ENCODE results near the gene ABCA2.
"Not testable (repeated sequence)": the region's sequence is repeated elsewhere in the genome, so short reads cannot be mapped to it uniquely, and the experiment has no call there.

ABCA2 gene

DNA sequence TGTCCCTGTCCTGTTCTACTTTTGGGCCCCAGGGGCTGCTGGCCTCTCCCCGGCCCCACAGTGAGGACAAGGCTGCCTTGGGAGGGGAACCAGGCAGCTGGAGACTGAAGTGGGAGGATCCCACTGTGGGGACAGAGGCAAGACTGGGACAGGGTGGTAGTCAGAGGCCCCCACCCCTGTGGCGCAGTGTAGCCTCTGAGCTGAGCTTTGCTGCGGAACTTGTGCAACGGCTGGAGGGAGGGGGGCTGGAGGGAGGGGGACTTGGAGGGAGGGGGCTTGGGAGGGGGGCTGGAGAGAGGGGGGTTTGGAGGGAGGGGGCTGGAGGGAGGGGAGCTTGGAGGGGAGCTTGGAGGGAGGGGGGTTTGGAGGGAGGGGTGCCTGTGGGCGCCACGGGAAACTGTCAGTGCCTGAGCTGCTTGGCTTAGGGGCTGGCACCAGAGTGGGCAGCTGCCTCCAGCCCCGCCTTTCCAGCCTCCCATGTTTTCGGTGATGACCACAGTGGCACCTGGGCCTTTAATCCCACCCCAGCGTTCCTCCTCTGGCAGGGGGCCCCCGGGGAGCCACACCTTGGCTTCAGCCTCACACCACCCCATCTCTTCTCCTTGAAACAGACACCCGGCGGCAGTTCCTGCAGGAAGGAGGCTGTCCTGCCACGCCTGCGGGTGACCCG is 6.1 kb upstream of the ABCA2 start:
- H3K27me3 ChIP-seq (replicated peaks; ENCODE audit: control insufficient read depth, insufficient read depth, low read length) = no peaks in the 10 kb centered on the region
- DNase-seq (ENCODE audit: extremely low read depth, insufficient read length) = no peak
- peak overlapping the region; percentile 51 for H3K4me3 ChIP-seq (replicated peaks; ENCODE audit: low read depth, low read length)
- H3K36me3 ChIP-seq (ENCODE audit: control insufficient read depth, insufficient read depth, low read length) = no peaks in the 10 kb centered on the region
- TF ChIP-seq, protein P1, sequence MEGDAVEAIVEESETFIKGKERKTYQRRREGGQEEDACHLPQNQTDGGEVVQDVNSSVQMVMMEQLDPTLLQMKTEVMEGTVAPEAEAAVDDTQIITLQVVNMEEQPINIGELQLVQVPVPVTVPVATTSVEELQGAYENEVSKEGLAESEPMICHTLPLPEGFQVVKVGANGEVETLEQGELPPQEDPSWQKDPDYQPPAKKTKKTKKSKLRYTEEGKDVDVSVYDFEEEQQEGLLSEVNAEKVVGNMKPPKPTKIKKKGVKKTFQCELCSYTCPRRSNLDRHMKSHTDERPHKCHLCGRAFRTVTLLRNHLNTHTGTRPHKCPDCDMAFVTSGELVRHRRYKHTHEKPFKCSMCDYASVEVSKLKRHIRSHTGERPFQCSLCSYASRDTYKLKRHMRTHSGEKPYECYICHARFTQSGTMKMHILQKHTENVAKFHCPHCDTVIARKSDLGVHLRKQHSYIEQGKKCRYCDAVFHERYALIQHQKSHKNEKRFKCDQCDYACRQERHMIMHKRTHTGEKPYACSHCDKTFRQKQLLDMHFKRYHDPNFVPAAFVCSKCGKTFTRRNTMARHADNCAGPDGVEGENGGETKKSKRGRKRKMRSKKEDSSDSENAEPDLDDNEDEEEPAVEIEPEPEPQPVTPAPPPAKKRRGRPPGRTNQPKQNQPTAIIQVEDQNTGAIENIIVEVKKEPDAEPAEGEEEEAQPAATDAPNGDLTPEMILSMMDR (IDR thresholded peaks at IDR 0.05; ENCODE audit: insufficient read depth, low read length, poor library complexity, severe bottlenecking) = no peak

DNA sequence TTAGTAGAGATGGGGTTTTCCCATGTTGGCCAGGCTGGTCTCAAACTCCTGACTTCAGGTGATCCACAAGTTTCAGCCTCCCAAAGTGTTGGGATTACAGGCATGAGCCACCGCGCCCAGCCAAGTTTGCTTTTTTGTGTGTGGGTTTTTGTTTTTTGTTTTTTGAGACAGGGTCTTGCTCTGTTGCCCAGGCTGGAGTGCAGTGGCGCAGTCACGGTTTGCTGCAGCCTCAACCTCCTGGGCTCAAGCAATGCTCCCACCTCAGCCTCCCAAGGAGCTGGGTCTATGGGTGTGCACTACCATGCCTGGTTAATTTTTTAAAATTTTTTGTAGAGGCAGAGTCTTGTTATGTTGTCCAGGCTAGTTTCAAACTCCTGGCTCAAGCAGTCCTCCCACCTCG is 5.4 kb upstream of the ABCA2 start:
- H3K27me3 ChIP-seq (replicated peaks; ENCODE audit: control insufficient read depth, insufficient read depth, low read length); H3K36me3 ChIP-seq (ENCODE audit: control insufficient read depth, insufficient read depth, low read length); DNase-seq (ENCODE audit: extremely low read depth, insufficient read length): not testable (repeated sequence)
- H3K4me3 ChIP-seq (replicated peaks; ENCODE audit: low read depth, low read length) = peak overlapping the region; percentile 51

DNA sequence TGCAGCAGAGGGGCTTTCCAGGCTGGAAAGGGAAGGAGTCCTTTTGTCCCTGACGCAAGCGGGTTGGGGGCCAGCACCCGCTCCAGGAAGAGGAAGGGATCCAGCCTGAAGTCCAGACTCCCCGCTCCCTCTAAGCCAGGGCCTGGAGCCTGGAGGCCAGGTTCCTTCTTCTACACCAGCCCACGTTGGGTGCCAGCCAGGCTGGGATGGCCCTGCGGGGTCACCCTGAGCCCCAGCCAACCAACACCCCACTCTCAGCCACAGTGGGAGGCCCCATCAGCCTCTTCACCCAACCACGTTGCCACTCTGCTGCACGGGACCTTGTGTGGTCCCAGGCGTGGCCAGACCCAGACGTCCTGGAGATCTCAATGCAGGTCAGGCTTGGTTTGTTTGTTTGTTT is 4.8 kb upstream of the ABCA2 start:
- no peaks in the 10 kb centered on the region for H3K36me3 ChIP-seq (ENCODE audit: control insufficient read depth, insufficient read depth, low read length)
- TF ChIP-seq, protein P1 (IDR thresholded peaks at IDR 0.05; ENCODE audit: insufficient read depth, low read length, poor library complexity, severe bottlenecking) = no peak
- H3K4me3 ChIP-seq (replicated peaks; ENCODE audit: low read depth, low read length) = peak overlapping the region; percentile 51
- peak; percentile 69 for DNase-seq (ENCODE audit: extremely low read depth, insufficient read length)
- H3K27me3 ChIP-seq (replicated peaks; ENCODE audit: control insufficient read depth, insufficient read depth, low read length) = no peaks in the 10 kb centered on the region

DNA sequence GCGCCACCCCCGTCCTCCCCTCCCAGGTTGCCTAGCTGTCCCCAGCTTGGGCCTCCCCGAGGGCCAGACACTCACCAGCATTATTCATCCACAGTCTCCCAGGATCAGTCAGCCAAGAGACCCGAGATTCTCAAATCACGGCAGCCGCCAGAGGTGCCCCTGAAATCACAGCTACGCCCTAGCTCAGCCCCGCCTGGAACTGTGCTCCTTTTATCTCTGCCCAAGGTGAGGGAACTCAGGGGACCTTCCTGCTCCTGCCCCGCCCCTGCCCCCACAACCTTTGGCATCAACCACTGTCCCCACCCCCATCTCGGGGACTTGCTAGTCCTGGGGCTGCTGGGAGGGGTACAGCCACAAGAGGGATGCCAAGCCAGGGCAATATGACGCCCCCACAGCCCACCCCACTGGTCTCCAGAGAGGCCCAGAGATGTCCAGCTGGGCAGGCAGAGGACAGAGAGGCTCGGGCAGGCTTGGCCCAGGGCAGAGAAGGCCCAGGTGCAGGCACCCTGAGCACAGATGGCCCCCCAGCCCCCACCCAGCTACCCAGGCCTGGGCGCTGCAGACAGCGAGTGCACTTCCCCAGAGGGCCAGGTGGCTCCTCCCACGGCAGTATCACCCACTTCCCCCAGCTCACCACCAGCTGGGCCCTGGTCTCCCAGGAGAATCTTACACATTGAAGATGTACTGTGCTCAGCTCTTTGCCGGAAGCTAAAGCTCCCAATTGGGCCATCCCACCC is 4.0 kb upstream of the ABCA2 start, which contains the start of gene FUT7:
Gene FUT7 (minus strand): TSS at position 185 of the 737 bp plus-strand sequence. CDS start 97 bp downstream, at position 88.
- Histone ChIP-seq H3K36me3 (ENCODE audit: control insufficient read depth, insufficient read depth, low read length) (no peaks in the 10 kb centered on the region), H3K27me3 (replicated peaks; ENCODE audit: control insufficient read depth, insufficient read depth, low read length) (no peaks in the 10 kb centered on the region), H3K4me3 (replicated peaks; ENCODE audit: low read depth, low read length) (peak within 1 kb of the TSS; percentile 51)
- DNase-seq (ENCODE audit: extremely low read depth, insufficient read length) = peak; percentile 70
- TF ChIP-seq, protein P1 (IDR thresholded peaks at IDR 0.05; ENCODE audit: insufficient read depth, low read length, poor library complexity, severe bottlenecking) = no peak

DNA sequence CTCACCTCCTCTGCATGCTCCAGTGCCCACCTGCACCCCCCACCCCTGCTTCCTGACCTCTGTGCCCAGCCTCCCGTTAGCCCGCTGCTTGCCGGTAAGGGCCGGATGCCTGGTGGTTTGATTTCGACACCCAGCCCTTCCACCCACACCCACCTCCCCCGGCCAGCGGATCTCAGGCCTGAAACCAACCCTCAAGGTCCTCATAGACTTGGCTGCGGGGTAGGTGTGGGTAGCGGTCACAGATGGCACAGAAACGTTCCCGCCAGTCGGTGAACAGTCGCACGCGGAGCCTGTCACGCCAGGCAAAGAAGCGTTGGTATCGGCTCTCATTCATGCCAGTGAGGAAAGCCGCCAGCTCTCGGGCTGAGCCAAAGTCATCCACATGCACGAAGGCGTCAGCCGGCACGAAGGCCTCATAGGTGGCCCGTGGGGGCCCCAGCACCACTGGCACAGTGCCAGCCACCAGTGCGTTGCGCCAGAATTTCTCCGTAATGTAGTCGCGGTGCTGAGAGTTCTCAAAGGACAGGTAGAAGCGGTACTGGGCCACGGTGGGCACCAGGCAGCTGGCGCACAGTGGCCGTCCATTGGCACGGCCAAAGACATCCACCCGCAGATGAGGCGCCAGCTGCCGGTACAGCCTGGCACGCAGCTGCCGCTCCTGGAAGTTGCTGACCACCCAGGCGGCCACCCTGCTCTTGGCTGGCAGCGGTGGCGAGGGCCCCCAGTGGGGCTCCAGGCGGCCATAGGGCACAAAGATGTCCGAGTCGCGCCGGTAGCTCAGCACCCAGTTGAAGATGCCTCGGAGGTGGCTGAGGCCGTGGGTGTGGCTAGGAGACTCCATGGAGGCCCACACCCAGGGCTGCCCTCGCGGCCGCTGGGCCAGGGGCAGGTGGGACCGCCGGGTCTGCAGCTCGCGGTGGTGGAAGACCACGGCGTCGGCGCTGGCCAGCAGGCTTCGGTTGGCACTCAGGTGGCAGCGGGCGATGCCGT is 2.8 kb upstream of the ABCA2 start:
- Histone ChIP-seq H3K4me3 (replicated peaks; ENCODE audit: low read depth, low read length) (peak overlapping the region; percentile 51), H3K27me3 (replicated peaks; ENCODE audit: control insufficient read depth, insufficient read depth, low read length) (no peaks in the 10 kb centered on the region; the same call in 1 of the 2 replicates), H3K36me3 (ENCODE audit: control insufficient read depth, insufficient read depth, low read length) (no peaks in the 10 kb centered on the region)
- TF ChIP-seq, protein P1 (IDR thresholded peaks at IDR 0.05; ENCODE audit: insufficient read depth, low read length, poor library complexity, severe bottlenecking) = no peak
- DNase-seq (ENCODE audit: extremely low read depth, insufficient read length) = peak; percentile 81

Data from GM06990 (cell line).